Immature natural killer cell (primary cell): ENCODE data around the gene RNF214. TPM values are rescaled to one million over a fixed set of nuclear protein-coding genes. Genes with fewer than 3 reads are reported as not detected.

ENCODE experiments used
- DNase-seq, 3 donors: peaks; one replicate each; pipeline ENCODE4 v3.0.0; 2022; ENCODE audit warnings: mixed read lengths in 1 of 3
- H3K27ac Mint-ChIP-seq, 6 donors: one replicate each; pipeline ENCODE4 v1.8.0; 2020; ENCODE audit warnings: mixed read lengths in 6 of 6, mild to moderate bottlenecking in 5 of 6, inconsistent platforms in 4 of 6, moderate library complexity in 3 of 6
- H3K27me3 Mint-ChIP-seq, 3 donors: one replicate each; pipeline ENCODE4 v1.8.0; 2020 to 2021; ENCODE audit warnings: low read depth in 3 of 3, mild to moderate bottlenecking in 3 of 3, mixed read lengths in 3 of 3, moderate library complexity in 3 of 3, inconsistent platforms in 1 of 3
- H3K36me3 Mint-ChIP-seq, 3 donors: one replicate each; pipeline ENCODE4 v1.8.0; 2020; ENCODE audit warnings: mixed read lengths in 3 of 3, inconsistent platforms in 2 of 3, mild to moderate bottlenecking in 2 of 3
- H3K4me1 Mint-ChIP-seq, 2 donors: one replicate each; pipeline ENCODE4 v1.8.0; 2020; ENCODE audit warnings: inconsistent platforms in 2 of 2, mild to moderate bottlenecking in 2 of 2, mixed read lengths in 2 of 2, moderate library complexity in 1 of 2
- H3K4me3 Mint-ChIP-seq, 5 donors: one replicate each; pipeline ENCODE4 v1.8.0; 2020; ENCODE audit warnings: mild to moderate bottlenecking in 5 of 5, mixed read lengths in 5 of 5, inconsistent platforms in 3 of 5, moderate library complexity in 3 of 5
- H3K9me3 Mint-ChIP-seq, 6 donors: one replicate each; pipeline ENCODE4 v1.8.0; 2020; ENCODE audit warnings: mild to moderate bottlenecking in 6 of 6, mixed read lengths in 6 of 6, inconsistent platforms in 4 of 6, moderate library complexity in 3 of 6
- polyA plus RNA-seq, 3 donors: library from polyadenylated mRNA; unstranded; fragments of 300-500 nt; fragmentation: Illumina TruSeq; gene quantifications; one replicate each; pipeline ENCODE4 v1.2.3, GENCODE V29; 2021

RNF214 gene
- polyA plus RNA-seq, 3 donors from 2014 or later: 5.3 to 9.8 (median 8.9) TPM

DNA sequence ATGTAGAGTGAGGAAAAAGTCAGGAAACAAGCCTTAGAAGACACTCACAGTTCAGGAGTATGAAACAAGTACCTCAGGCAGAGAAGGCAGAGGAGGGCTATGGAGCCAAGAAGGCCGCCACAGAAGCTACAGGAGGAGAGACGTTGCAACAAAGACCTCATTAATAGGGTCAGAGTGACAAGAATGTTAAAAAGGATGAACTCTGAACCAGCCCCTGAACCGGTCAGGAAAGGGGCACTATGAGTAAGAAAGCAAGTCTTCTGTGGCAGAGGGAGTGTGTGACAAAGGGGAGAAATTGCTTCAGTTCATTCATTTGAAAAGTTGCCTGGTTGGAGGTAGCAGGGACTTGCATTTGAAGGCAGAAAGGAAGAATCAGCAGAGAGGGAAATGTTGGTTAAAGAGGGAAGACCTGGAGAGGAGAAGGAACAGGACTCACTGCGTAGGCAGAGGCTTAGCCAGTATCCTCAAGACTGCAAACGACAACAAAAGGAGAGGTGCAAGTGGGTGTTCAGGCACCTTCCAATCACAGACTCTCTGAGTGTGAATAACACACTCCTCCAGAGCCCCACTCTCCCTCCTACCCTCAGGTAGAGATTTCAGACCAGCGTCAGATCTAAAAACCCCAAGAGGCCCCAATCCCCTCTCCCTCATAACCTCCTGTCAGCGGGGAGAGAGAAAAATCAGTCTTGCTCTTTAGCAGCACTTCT lies 17.9 kb upstream of the RNF214 start:
- H3K27me3 Mint-ChIP-seq: peaks cover 0 to 3% (median 3%) of the 10 kb centered on the region in 3 donors
- no peaks in the 10 kb centered on the region for H3K9me3 Mint-ChIP-seq
- no peak overlapping the region for H3K4me3 Mint-ChIP-seq
- H3K4me1 Mint-ChIP-seq: peaks cover 2 to 6% of the 10 kb centered on the region in 2 donors
- no peak for DNase-seq
- peak overlapping the region in 3 of 6 donors; percentile 15 to 75 (median 25) for H3K27ac Mint-ChIP-seq
- peaks cover 20 to 55% (median 34%) of the 10 kb centered on the region in 3 donors for H3K36me3 Mint-ChIP-seq

DNA sequence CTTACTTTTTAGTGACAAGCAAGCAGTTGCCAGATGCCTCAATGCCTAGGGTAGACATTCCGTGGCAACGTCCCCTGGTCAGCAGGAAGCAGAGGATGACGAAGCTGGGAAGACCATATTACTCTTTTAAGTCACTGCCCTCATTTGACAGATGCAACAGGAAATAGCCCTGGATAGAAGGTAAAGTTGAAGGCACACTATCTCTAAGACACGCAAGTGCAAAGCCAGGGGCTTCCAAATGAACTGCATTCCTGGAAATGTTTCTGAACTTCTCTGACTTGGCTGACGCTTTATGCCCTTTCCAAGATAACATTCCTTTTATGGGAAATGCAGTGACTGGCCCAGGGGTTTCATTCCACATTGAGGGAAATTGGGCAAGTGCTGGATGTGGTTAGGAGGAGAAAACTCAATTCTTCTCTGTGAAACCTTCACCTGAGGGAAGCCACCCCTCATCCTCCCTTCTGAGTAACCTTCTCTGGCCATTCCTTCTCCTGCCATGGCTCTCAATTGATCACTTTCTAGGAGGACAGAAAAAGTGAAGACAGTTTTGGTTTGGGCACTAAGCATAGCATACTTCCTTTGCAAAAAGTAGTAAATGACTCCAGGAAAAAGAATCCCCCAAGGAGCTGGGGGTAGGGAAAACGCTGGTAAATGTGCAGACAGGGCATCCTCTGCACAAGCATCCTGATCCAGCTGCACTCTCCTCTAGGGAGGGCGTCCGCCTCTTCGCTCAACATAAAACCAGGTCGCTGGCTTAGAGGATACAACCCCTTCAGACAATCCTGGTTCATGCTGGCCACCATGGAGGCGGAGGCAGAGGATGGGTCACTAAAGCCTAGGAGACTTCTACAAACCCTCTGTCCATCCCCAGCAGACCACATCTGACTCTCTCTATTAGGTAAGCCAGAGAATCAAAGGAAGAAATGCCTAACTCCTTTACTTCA lies 15.1 kb upstream of the RNF214 start:
- H3K4me1 Mint-ChIP-seq: peaks cover 0 to 4% of the 10 kb centered on the region in 2 donors
- H3K36me3 Mint-ChIP-seq: peaks cover 24 to 61% (median 35%) of the 10 kb centered on the region in 3 donors
- no peak overlapping the region for H3K4me3 Mint-ChIP-seq
- DNase-seq: no peak
- peaks cover 0 to 3% (median 3%) of the 10 kb centered on the region in 3 donors for H3K27me3 Mint-ChIP-seq
- H3K27ac Mint-ChIP-seq: peak overlapping the region in 4 of 6 donors; percentile 21 to 59 (median 56)
- no peaks in the 10 kb centered on the region for H3K9me3 Mint-ChIP-seq

DNA sequence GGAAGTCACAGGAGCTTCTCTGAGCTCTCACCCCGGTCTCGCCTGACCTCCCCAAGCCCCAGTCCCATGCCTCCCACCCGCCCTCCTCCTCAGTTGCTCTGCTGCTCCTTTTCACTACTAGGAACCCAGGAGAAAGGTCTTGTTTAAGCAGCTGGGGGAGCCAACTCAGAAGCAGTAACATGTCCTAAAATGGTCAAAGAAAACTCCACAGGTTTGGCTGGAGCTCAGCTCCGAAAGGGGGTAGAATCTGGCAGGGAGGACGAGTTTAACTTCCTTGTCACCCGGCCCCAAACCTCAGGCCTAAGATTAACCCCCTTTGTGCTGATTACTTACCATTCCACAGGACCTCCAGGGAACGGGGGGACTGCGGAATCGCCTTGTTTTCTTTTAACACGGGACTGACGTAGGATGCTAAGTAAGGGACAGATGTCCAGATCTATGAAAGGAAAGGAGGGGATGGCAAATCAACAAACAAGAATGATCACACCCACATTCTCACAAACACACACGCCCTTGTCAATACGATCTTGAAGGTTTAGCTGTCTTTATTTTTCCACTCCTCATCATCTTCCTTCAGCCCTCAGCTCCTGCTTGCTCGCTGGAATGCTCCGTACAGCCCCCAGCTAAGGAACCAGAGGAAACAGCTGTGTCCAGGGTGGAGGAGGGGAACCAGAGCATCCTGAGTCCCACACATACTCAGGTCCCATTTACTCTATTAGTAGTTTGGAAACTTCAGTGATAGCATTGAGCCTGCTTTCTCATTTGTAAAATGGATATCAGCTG lies 14.1 kb upstream of the RNF214 start:
- Mint-ChIP-seq H3K4me1 (peaks cover 0 to 4% of the 10 kb centered on the region in 2 donors), H3K27me3 (peaks cover 0 to 3% (median 0%) of the 10 kb centered on the region in 3 donors), H3K9me3 (no peaks in the 10 kb centered on the region), H3K36me3 (peaks cover 20 to 56% (median 31%) of the 10 kb centered on the region in 3 donors), H3K4me3 (no peak overlapping the region), H3K27ac (peak overlapping the region in 2 of 6 donors; percentile 55 to 57)
- DNase-seq: no peak

DNA sequence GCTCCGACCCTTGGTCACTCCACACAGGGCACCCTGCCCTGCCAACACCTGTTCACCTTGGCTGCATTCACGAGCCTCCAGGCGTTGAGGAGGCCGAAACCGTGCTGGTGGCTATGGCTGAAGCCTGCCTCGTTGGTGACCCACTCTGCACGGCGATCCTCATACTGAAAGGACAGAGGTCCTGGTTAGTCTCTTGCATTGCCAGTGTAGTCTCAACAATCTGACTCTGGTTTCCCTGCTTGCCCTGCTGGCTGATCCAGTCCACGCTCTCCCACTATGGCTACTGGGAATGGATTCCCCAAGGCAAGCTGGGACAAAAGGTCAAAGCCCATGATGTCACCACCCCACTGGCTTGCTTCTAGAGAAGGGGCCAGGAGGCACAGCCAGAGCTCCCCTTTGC lies 13.5 kb upstream of the RNF214 start:
- DNase-seq: no peak
- H3K27ac Mint-ChIP-seq: no peak overlapping the region
- H3K36me3 Mint-ChIP-seq: peaks cover 17 to 55% (median 27%) of the 10 kb centered on the region in 3 donors
- H3K9me3 Mint-ChIP-seq: no peaks in the 10 kb centered on the region
- H3K4me3 Mint-ChIP-seq: no peak overlapping the region
- peaks cover 0 to 4% of the 10 kb centered on the region in 2 donors for H3K4me1 Mint-ChIP-seq
- peaks cover 0 to 3% (median 0%) of the 10 kb centered on the region in 3 donors for H3K27me3 Mint-ChIP-seq

DNA sequence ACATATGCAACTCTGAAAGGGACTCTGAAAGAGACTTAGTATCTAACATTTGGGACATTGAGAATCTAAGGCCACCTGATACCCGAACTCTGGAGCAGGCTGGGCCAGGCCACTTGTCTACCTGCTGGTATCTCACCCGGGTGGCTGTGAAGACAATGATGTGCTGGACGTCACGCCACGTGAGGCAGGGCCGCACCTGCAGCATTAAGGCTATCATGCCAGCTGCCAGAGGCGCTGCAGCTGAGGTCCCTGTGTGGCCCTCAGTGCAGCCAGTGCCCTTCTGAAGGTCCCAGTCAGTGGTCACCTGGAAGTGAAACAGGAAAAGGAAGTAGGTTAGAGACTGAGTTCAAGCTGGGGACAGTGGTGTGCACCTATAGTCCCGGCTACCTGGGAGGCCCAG lies 13.0 kb upstream of the RNF214 start:
- H3K4me1 Mint-ChIP-seq: peaks cover 0 to 7% of the 10 kb centered on the region in 2 donors
- DNase-seq: no peak
- H3K4me3 Mint-ChIP-seq: no peak overlapping the region
- peaks cover 12 to 53% (median 22%) of the 10 kb centered on the region in 3 donors for H3K36me3 Mint-ChIP-seq
- no peaks in the 10 kb centered on the region for H3K9me3 Mint-ChIP-seq
- peak overlapping the region in 2 of 6 donors; percentile 55 to 80 for H3K27ac Mint-ChIP-seq
- H3K27me3 Mint-ChIP-seq: peaks cover 0 to 3% (median 0%) of the 10 kb centered on the region in 3 donors

DNA sequence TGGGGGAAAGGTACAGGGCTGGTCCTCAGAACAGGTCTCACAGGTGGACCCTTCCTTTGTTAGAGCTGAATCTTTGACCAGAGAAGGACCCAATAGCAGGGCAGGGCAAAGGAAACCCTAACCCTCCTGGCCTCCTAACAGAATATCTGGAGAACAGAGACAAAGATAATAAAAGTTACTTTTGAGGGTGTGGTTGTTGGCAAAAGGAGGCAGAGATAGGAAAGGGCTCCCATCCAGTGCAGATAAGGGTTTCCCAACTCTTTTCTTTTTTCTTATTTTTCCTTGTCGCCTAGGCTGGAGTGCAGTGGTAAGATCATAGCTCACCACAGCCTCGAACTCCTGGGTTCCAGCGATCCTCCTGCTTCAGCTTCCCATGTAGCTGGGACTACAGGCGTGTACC lies 12.5 kb upstream of the RNF214 start:
- H3K27ac Mint-ChIP-seq: peak overlapping the region in 1 of 6 donors; percentile 46
- peaks cover 8 to 54% (median 18%) of the 10 kb centered on the region in 3 donors for H3K36me3 Mint-ChIP-seq

DNA sequence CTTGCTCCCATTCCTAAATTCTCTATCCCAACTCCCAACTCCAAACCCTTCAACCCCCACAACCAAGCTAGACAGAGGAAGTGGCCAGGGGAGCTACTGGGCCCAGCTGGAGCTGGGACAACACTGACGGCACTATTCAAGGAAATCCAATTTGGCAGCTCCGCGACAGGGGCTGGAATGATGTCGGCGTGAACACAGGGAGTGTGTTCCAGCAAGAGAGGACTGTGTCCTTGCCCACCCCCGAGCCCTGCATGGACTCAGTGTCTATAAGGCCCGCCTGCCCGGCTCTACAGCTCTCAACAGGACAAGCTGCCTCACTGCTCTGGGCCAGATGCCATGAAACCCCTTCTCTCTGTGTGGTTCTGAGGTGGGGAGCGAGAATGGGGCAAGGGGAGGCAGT lies 11.9 kb upstream of the RNF214 start:
- H3K27me3 Mint-ChIP-seq: peaks cover 0 to 3% (median 0%) of the 10 kb centered on the region in 3 donors
- no peak overlapping the region for H3K4me3 Mint-ChIP-seq
- H3K9me3 Mint-ChIP-seq: no peaks in the 10 kb centered on the region
- H3K36me3 Mint-ChIP-seq: peaks cover 8 to 60% (median 18%) of the 10 kb centered on the region in 3 donors
- no peak for DNase-seq
- H3K27ac Mint-ChIP-seq: peak overlapping the region in 1 of 6 donors; percentile 5
- H3K4me1 Mint-ChIP-seq: peaks cover 0 to 7% of the 10 kb centered on the region in 2 donors

More for the DNA sequence above, 12.5 kb upstream of the RNF214 start:
- Mint-ChIP-seq H3K4me3 (no peak overlapping the region), H3K4me1 (peaks cover 0 to 7% of the 10 kb centered on the region in 2 donors), H3K9me3 (no peaks in the 10 kb centered on the region), H3K27me3 (peaks cover 0 to 3% (median 0%) of the 10 kb centered on the region in 3 donors)
- DNase-seq: no peak

DNA sequence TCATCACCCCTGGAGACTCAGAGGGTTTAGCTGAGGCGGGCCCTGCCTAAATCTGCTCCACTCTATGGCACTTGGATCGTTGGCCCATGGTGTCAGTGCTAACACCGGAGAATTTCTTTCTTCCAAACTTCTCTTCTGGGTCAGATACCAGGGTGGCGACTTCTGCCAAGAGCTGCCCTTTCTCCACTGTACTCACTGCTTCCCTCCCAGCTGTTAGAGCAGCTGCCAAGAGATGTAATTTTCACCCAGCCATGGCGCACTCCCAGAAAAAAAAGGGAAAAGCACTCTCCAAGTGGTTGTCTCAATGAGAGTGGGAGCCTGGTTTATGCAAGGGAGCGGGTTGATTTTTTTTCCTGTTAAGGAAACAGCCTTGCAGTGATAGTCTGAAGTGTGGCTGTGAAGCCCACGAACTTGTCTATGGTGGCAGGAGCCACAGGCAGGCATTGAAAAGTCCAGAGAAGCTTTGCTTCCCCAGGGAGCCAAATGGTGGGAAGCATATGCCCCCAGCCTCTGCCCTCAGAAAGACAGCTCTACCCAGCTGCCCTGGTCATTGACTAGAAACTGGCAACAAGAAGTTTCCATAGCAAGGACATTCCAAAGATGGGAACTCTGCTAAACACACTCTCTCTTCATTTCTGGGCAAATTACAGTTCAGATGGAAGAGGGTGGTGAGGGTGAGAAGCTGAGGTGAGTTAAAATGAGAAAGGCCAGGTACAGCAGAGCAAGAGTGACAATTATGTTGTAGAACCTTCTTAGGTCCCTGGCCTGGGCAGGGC lies 11.3 kb upstream of the RNF214 start:
- Mint-ChIP-seq H3K9me3 (no peaks in the 10 kb centered on the region), H3K27me3 (peaks cover 0 to 3% (median 0%) of the 10 kb centered on the region in 3 donors), H3K36me3 (peaks cover 8 to 60% (median 18%) of the 10 kb centered on the region in 3 donors), H3K27ac (peak overlapping the region in 2 of 6 donors; percentile 29 to 59), H3K4me1 (peaks cover 1 to 7% of the 10 kb centered on the region in 2 donors), H3K4me3 (no peak overlapping the region)
- DNase-seq: no peak

DNA sequence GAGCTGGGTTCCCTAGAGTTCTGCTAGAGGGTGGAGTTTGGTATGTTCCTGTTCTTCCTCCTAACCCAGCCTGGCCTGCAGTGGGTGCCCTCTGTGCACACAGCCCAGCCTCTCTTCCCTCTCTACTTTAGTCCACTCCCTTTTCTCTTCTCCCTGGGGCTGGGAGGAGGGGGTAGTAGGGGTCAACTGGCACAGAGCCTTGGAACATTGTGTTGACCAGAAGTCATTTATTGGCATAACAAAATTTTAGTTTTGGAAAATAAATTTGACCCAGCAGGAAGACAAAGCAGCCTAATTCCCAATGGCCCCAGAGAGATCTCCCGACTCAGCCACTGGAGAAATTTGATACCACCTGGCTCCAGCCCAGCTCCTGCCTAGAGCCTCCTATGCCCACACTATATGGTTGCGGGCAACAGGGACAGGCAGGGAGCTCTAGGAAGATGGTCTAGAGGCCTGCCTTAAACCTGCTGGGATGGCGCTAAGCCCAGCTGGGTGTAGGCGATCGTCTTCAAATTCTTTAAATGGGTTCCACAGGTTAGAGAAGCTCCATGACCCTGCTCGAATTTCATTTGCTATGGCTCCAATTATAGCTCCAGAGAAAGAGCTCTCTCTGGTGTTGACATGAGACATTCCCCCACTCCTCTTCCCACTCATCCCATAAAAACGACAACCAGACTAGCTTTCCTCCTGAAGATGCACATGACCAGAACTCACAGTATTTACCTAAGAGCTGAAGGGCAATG lies 10.5 kb upstream of the RNF214 start:
- no peaks in the 10 kb centered on the region for H3K9me3 Mint-ChIP-seq
- H3K4me3 Mint-ChIP-seq: no peak overlapping the region
- DNase-seq: no peak
- peaks cover 0 to 3% (median 0%) of the 10 kb centered on the region in 3 donors for H3K27me3 Mint-ChIP-seq
- peak overlapping the region in 2 of 6 donors; percentile 17 to 59 for H3K27ac Mint-ChIP-seq
- H3K36me3 Mint-ChIP-seq: peaks cover 13 to 61% (median 23%) of the 10 kb centered on the region in 3 donors
- H3K4me1 Mint-ChIP-seq: peaks cover 9 to 13% of the 10 kb centered on the region in 2 donors

DNA sequence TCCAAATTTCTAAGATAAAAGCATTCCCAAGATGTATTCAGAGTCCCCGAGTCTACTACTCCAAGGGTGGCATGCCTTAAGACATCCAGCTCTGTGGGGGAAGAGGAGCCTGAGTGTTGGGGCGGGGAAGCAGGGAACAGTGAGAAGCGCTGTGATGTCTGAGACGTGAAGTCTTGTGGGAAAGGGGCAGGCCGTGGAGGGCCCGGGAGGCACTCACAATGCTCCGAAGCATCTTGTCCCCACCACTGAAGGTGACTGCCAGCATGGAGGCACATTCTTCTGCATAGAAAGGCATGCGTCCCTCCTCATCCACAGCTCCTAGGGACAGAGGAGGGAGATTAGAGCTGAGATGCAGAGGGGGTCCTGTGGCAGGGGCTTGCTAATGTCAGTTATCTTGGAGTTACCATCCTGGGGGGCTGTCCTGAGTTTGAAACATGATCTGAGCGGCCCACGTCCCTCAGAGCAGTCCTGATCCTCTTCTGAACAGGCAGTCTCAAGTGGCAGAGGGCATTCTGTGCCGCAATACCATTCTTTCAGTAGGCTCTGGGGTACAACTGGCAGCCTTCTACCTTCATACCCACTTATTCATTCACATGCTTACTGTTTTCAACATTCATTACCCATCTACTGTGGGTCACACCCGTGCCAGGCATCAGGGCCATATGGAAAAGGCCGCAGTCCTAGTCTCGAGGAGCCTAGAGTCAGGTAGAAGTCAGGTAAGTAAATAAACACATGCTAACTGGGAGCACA lies 9.3 kb upstream of the RNF214 start:
- DNase-seq: no peak
- H3K4me3 Mint-ChIP-seq: no peak overlapping the region
- H3K36me3 Mint-ChIP-seq: peaks cover 15 to 58% (median 26%) of the 10 kb centered on the region in 3 donors
- peaks cover 0 to 5% (median 0%) of the 10 kb centered on the region in 3 donors for H3K27me3 Mint-ChIP-seq
- H3K27ac Mint-ChIP-seq: no peak overlapping the region
- peaks cover 16 to 17% of the 10 kb centered on the region in 2 donors for H3K4me1 Mint-ChIP-seq
- no peaks in the 10 kb centered on the region for H3K9me3 Mint-ChIP-seq
